ENCODE data around the gene SRY.
"Not testable (repeated sequence)": the region's sequence is repeated elsewhere in the genome, so short reads cannot be mapped to it uniquely, and the experiment has no call there.

The SRY gene

GRCh38 chrY:2787600-2787999, at the start of gene SRY:
TSS of gene SRY (minus strand) at chrY:2787682. CDS start at chrY:2787603, 79 bp downstream.
- DNase-seq (ENCODE audit: low read depth in 2 of 2), result no peak

- no peak for DNase-seq (ENCODE audit: low read depth in 2 of 2)
Measured at GRCh38 chrY:2837078-2837477, 49.6 kb upstream of the SRY start.

- DNase-seq (ENCODE audit: low read depth in 2 of 2), result no peak
Measured at GRCh38 chrY:2835230-2835629, 47.7 kb upstream of the SRY start.

GRCh38 chrY:2828497-2828896, 41.0 kb upstream of the SRY start:
- DNase-seq (ENCODE audit: low read depth in 2 of 2), result no peak

GRCh38 chrY:2824471-2824870, 37.0 kb upstream of the SRY start:
- no peak for DNase-seq (ENCODE audit: low read depth in 2 of 2)

- not testable (repeated sequence) for DNase-seq (ENCODE audit: low read depth in 2 of 2)
Measured at GRCh38 chrY:2817146-2817896, 29.8 kb upstream of the SRY start.

GRCh38 chrY:2800246-2800645, 12.8 kb upstream of the SRY start:
- no peak for DNase-seq (ENCODE audit: low read depth in 2 of 2)

- DNase-seq (ENCODE audit: low read depth in 2 of 2), result no peak
Measured at GRCh38 chrY:2797991-2798390, 10.5 kb upstream of the SRY start.

- DNase-seq (ENCODE audit: low read depth in 2 of 2), result no peak
Measured at GRCh38 chrY:2796977-2797523, 9.6 kb upstream of the SRY start.

- no peak for DNase-seq (ENCODE audit: low read depth in 2 of 2)
Measured at GRCh38 chrY:2789756-2790155, 2.3 kb upstream of the SRY start.

- DNase-seq (ENCODE audit: low read depth in 2 of 2), result no peak
Measured at GRCh38 chrY:2786876-2787512, 488 bp downstream of the SRY start.

Data from stimulated activated CD8-positive, alpha-beta memory T cell treated with anti-CD3 and anti-CD28 coated beads, Interleukin-2, amount 100 ng/mL, for 48 hours (primary cell).